Mesothelial cell of epicardium (in vitro differentiated cells): ENCODE results near the gene ERO1B. TPM values are rescaled to one million over a fixed set of nuclear protein-coding genes. Genes with fewer than 3 reads are reported as not detected.

ENCODE experiments used
- DNase-seq, 2 experiments: peaks; one replicate each; pipeline ENCODE4 v3.0.0; 2021; ENCODE audit warnings: low spot score in 2 of 2; ENCODE audit not compliant: unreplicated experiment in 2 of 2
- H3K27ac Mint-ChIP-seq: 2 replicates; pipeline ENCODE4 v1.8.0; 2021; ENCODE audit warnings: mixed read lengths
- H3K27me3 Mint-ChIP-seq: 2 replicates; pipeline ENCODE4 v1.8.0; 2021; ENCODE audit warnings: low read depth, mixed read lengths
- H3K36me3 Mint-ChIP-seq: 2 replicates; pipeline ENCODE4 v1.8.0; 2021; ENCODE audit warnings: mixed read lengths
- H3K4me1 Mint-ChIP-seq: 2 replicates; pipeline ENCODE4 v1.8.0; 2021; ENCODE audit warnings: mixed read lengths
- H3K4me3 Mint-ChIP-seq: 2 replicates; pipeline ENCODE4 v1.8.0; 2021; ENCODE audit warnings: mild to moderate bottlenecking, moderate library complexity, mixed read lengths
- H3K9me3 Mint-ChIP-seq: 2 replicates; pipeline ENCODE4 v1.8.0; 2021; ENCODE audit warnings: mixed read lengths
- CTCF ChIP-seq: fragments of 200-600 bp; sonication (generic); IDR thresholded peaks from one replicate; pipeline ENCODE4 v1.5.0; 2021; ENCODE audit warnings: antibody characterized with exemption; ENCODE audit not compliant: unreplicated experiment
- total RNA-seq: library from RNA; stranded (reverse); gene quantifications from 3 replicates; pipeline ENCODE4 v1.2.1, GENCODE V29; 2021

The ERO1B gene
- total RNA-seq, 1 donor from 2014 or later: 6.4 TPM

- no peak overlapping the region for H3K4me3 Mint-ChIP-seq
These were observed 41.0 kb upstream of the ERO1B start for GRCh38 chr1:236322566-236323409.

GRCh38 chr1:236321101-236321500 lies 39.3 kb upstream of the ERO1B start:
- H3K27ac Mint-ChIP-seq: no peak overlapping the region
- peaks cover 39% of the 10 kb centered on the region for H3K9me3 Mint-ChIP-seq
- DNase-seq: no peak
- no peak for TF ChIP-seq CTCF
- no peaks in the 10 kb centered on the region for H3K27me3 Mint-ChIP-seq
- peaks cover 13% of the 10 kb centered on the region for H3K36me3 Mint-ChIP-seq
- no peaks in the 10 kb centered on the region for H3K4me1 Mint-ChIP-seq
- no peak overlapping the region for H3K4me3 Mint-ChIP-seq

More at GRCh38 chr1:236322566-236323409, 41.0 kb upstream of the ERO1B start:
- Mint-ChIP-seq H3K27ac (no peak overlapping the region), H3K4me1 (no peaks in the 10 kb centered on the region), H3K9me3 (peaks cover 39% of the 10 kb centered on the region), H3K36me3 (peaks cover 13% of the 10 kb centered on the region), H3K27me3 (no peaks in the 10 kb centered on the region)
- TF ChIP-seq CTCF: no peak
- no peak for DNase-seq

DNA sequence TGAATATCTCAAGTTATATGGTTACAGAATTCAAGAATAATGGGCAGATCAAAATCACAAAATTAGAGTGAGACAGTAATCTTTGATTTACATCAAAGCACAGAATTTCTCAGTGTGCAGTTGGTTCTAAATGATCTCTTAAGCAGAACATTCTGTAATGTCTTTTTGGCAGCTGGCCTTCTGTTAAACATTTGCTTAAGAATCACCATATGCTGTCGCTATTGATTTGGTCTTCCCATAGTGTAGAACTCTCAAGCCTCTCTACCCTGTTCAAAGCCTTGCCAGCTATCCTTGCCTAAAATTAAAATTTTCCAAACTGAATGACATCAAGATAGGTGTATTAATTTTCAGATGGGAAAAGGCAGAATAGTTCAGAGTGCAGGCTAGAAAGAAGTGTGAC lies 38.9 kb upstream of the ERO1B start:
- no peak overlapping the region for H3K27ac Mint-ChIP-seq
- no peak overlapping the region for H3K4me3 Mint-ChIP-seq
- DNase-seq: no peak
- H3K36me3 Mint-ChIP-seq: peaks cover 13% of the 10 kb centered on the region
- TF ChIP-seq CTCF: no peak
- H3K4me1 Mint-ChIP-seq: no peaks in the 10 kb centered on the region
- peaks cover 39% of the 10 kb centered on the region for H3K9me3 Mint-ChIP-seq
- H3K27me3 Mint-ChIP-seq: peaks cover under 1% of the 10 kb centered on the region

- DNase-seq: no peak
- no peak for TF ChIP-seq CTCF
- Mint-ChIP-seq H3K4me1 (no peaks in the 10 kb centered on the region), H3K27ac (no peak overlapping the region), H3K9me3 (peaks cover 36% of the 10 kb centered on the region), H3K4me3 (no peak overlapping the region), H3K36me3 (peaks cover 13% of the 10 kb centered on the region), H3K27me3 (peaks cover 2% of the 10 kb centered on the region)
These were observed 38.5 kb upstream of the ERO1B start for GRCh38 chr1:236320214-236320613.

DNA sequence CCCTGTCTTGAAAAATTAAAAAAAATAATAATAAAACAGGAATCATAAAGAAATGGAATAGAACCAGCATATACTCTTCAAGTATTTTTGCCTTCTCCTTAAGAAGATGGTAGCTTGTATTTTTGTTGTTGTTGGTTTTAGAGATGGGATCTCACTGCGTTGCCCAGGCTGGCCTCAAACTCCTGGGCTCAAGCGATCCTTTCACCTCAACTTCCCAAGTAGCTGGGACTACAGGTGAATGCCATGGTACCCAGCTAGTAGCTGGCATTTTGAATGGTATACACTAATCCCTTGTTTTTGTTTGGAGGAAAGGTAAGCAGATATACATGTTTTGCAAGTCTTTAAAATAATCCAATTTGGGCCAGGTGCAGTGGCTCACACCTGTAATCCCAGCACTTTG lies 34.7 kb upstream of the ERO1B start:
- no peak overlapping the region for H3K27ac Mint-ChIP-seq
- peaks cover 6% of the 10 kb centered on the region for H3K9me3 Mint-ChIP-seq
- no peak for TF ChIP-seq CTCF
- no peak for DNase-seq
- no peaks in the 10 kb centered on the region for H3K4me1 Mint-ChIP-seq
- H3K4me3 Mint-ChIP-seq: no peak overlapping the region
- peaks cover 2% of the 10 kb centered on the region for H3K27me3 Mint-ChIP-seq
- H3K36me3 Mint-ChIP-seq: peaks cover 3% of the 10 kb centered on the region
